Endothelial cell of umbilical vein (primary cell): ENCODE results near the gene ANXA2. TPM values are rescaled to one million over a fixed set of nuclear protein-coding genes. Genes with fewer than 3 reads are reported as not detected.

ENCODE experiments used
- BruUV-seq: library from RNA; stranded (reverse); fragments of 400-500 nt; replicated peaks from 2 replicates; lab custom pipeline; 2021; lab: Mats Ljungman, UMichigan
- CTCF ChIA-PET: fragments of 300-600, 350-600 bp; sonication (Branson Sonifier 250); formaldehyde crosslinking; loops from one replicate; lab custom pipeline; 2021; ENCODE audit warnings: antibody characterized with exemption, inconsistent platforms; lab: Charles Lee
- POLR2A ChIA-PET: fragments of 300-600, 350-600 bp; sonication (Branson Sonifier 250); formaldehyde crosslinking; loops from one replicate; lab custom pipeline; 2021; ENCODE audit warnings: antibody characterized with exemption, inconsistent platforms; lab: Charles Lee
- DNase-seq: peaks from one replicate; pipeline ENCODE4 v3.0.0-alpha.2; 2011; ENCODE audit warnings: low read depth, low spot score
- FAIRE-seq: peaks from 2 replicates; lab custom pipeline; 2011; peaks lifted over from hg19 to GRCh38; lab: Jason Lieb, UNC
- H2AFZ ChIP-seq: 2 replicates; pipeline ENCODE4 v1.6.0; 2012; ENCODE audit warnings: low read depth, low read length, control low read depth, inconsistent platforms
- H3K27ac ChIP-seq: 2 replicates; pipeline ENCODE4 v1.5.1; 2011; ENCODE audit warnings: low read depth, mild to moderate bottlenecking, control low read depth, low read length, moderate library complexity; ENCODE audit not compliant: insufficient read depth
- H3K27me3 ChIP-seq, 2 experiments: 2 replicates each; pipeline versions ENCODE4 v1.6.0 to v1.6.1; 2011; ENCODE audit warnings: low read length in 2 of 2, mixed read lengths in 1 of 2; ENCODE audit not compliant: control insufficient read depth in 2 of 2, insufficient read depth in 2 of 2
- H3K36me3 ChIP-seq, 2 experiments: 2 replicates in 1 of 2; 3 replicates in 1 of 2; pipeline ENCODE4 v1.5.1; 2011; ENCODE audit warnings: low read length in 2 of 2, mild to moderate bottlenecking in 1 of 2, moderate library complexity in 1 of 2; ENCODE audit not compliant: control insufficient read depth in 2 of 2, insufficient read depth in 2 of 2; ENCODE audit errors: extremely low read depth in 1 of 2
- H3K4me1 ChIP-seq: 3 replicates; pipeline ENCODE4 v1.5.1; 2011; ENCODE audit warnings: mild to moderate bottlenecking, low read length; ENCODE audit not compliant: control insufficient read depth, insufficient read depth; ENCODE audit errors: extremely low read depth
- H3K4me2 ChIP-seq: 2 replicates; pipeline ENCODE4 v1.6.1; 2011; ENCODE audit warnings: low read length, control low read depth, mixed read lengths; ENCODE audit not compliant: insufficient read depth
- H3K4me3 ChIP-seq, 3 experiments: fragments of 200-600 bp in 1 of 3; sonication (generic), shearing (Covaris generic) in 1 of 3; replicated peaks in 1 of 3; 2 replicates each; pipeline ENCODE4 v1.5.1; 2011 to 2016; ENCODE audit warnings: control low read depth in 3 of 3, low read length in 3 of 3, mild to moderate bottlenecking in 2 of 3, inconsistent platforms in 1 of 3, low read depth in 1 of 3, moderate library complexity in 1 of 3; ENCODE audit not compliant: insufficient read depth in 1 of 3
- H3K79me2 ChIP-seq: 2 replicates; pipeline ENCODE4 v1.6.0; 2012; ENCODE audit warnings: low read length, inconsistent platforms; ENCODE audit not compliant: control insufficient read depth, insufficient read depth
- H3K9ac ChIP-seq: replicated peaks from 2 replicates; pipeline ENCODE3; 2011; ENCODE audit warnings: low read length, control low read depth; ENCODE audit not compliant: insufficient read depth; ENCODE audit errors: extremely low read depth
- H3K9me1 ChIP-seq: replicated peaks from 3 replicates; pipeline ENCODE4 v1.6.0; 2011; ENCODE audit warnings: mild to moderate bottlenecking, low read length; ENCODE audit not compliant: control insufficient read depth, insufficient read depth; ENCODE audit errors: extremely low read depth
- H3K9me3 ChIP-seq: replicated peaks from 2 replicates; pipeline ENCODE4 v1.5.1; 2012; ENCODE audit warnings: low read length, inconsistent platforms; ENCODE audit not compliant: control insufficient read depth, insufficient read depth
- H4K20me1 ChIP-seq: replicated peaks from 2 replicates; pipeline ENCODE3; 2011; ENCODE audit warnings: mild to moderate bottlenecking, low read length; ENCODE audit not compliant: control insufficient read depth, insufficient read depth; ENCODE audit errors: extremely low read depth
- EZH2 ChIP-seq: IDR thresholded peaks from 2 replicates; pipeline ENCODE4 v1.6.1; 2012; ENCODE audit warnings: borderline replicate concordance, low read depth, mild to moderate bottlenecking, moderate library complexity, low read length, inconsistent platforms; ENCODE audit not compliant: severe bottlenecking
- FOS ChIP-seq: IDR thresholded peaks from 2 replicates; pipeline ENCODE4 v1.6.1; 2011; ENCODE audit warnings: mild to moderate bottlenecking, low read length, moderate library complexity, borderline replicate concordance; ENCODE audit not compliant: insufficient read depth
- GATA2 ChIP-seq: IDR thresholded peaks from 2 replicates; pipeline ENCODE4 v1.7.0; 2011; ENCODE audit warnings: low read depth, mild to moderate bottlenecking, moderate library complexity, mixed read lengths, low read length; ENCODE audit not compliant: insufficient read length, insufficient read depth
- JUN ChIP-seq: IDR thresholded peaks from 2 replicates; pipeline ENCODE4 v1.6.1; 2011; ENCODE audit warnings: borderline replicate concordance, low read depth; ENCODE audit not compliant: insufficient read length, insufficient read depth
- MAX ChIP-seq: IDR thresholded peaks from 2 replicates; pipeline ENCODE4 v1.6.1; 2011; ENCODE audit not compliant: insufficient read depth, insufficient read length
- MYC ChIP-seq: IDR thresholded peaks from one replicate; pipeline ENCODE4 v1.6.1; 2011; ENCODE audit warnings: mild to moderate bottlenecking, low read depth, low read length
- POLR2A ChIP-seq: IDR thresholded peaks from 2 replicates; pipeline ENCODE4 v1.6.1; 2012; ENCODE audit warnings: low read depth, mild to moderate bottlenecking, control low read depth, low read length
- POLR2AphosphoS5 ChIP-seq: IDR thresholded peaks from 2 replicates; pipeline ENCODE4 v1.6.1; 2012; ENCODE audit warnings: low read depth, mild to moderate bottlenecking, control low read depth, low read length, moderate library complexity; ENCODE audit not compliant: insufficient read depth
- dilution Hi-C: fragments of 300-500 bp; cut with MboI; formaldehyde crosslinking; loops from one replicate; pipeline ENCODE4 v1.15.0; 2019; ENCODE audit warnings: low sequenced_read_pairs; ENCODE audit not compliant: extremely low pct_ligation_motif_present
- intact Hi-C: fragments of 100-400 bp; cut with micrococcal nuclease; formaldehyde crosslinking; loops from one replicate; pipeline ENCODE4 v1.10.0; 2022
- polyA plus RNA-seq, 4 experiments: library from polyadenylated mRNA; depleted of rRNA in 3 of 4; stranded (reverse) in 3 of 4; unstranded in 1 of 4; fragments of >200 nt; gene quantifications; 2 replicates each; pipeline versions ENCODE4 v1.2.1 to v1.2.3, GENCODE V29; 2011 to 2012; ENCODE audit warnings: missing spikeins in 1 of 4
- total RNA-seq: library from RNA; stranded (reverse); gene quantifications from 2 replicates; pipeline ENCODE4 v1.2.3, GENCODE V29; 2021
- TF ChIP-seq, protein P1 (sequence below), 2 donors: IDR thresholded peaks; 1 replicate in 1 of 2; 2 replicates in 1 of 2; pipeline ENCODE4 v1.5.1; 2011; ENCODE audit warnings: low read length in 2 of 2, mild to moderate bottlenecking in 2 of 2, moderate library complexity in 2 of 2, control low read depth in 1 of 2, inconsistent platforms in 1 of 2, low read depth in 1 of 2; ENCODE audit not compliant: insufficient read depth in 1 of 2; ENCODE audit errors: extremely low read depth in 1 of 2

The ANXA2 gene
- total and polyA plus RNA-seq, 2 donors (not counting 3 experiments of a cell fraction or from before 2014, with no cell fraction given): 2,725 to 3,299 TPM

GRCh38 chr15:60326824-60327654 lies 70.7 kb downstream of the ANXA2 start:
- Histone ChIP-seq H3K9me1 (no peaks in the 10 kb centered on the region), H3K27me3 (peaks cover 30 to 54% of the 10 kb centered on the region in 2 experiments), H3K9me3 (no peaks in the 10 kb centered on the region), H3K4me1 (no peaks in the 10 kb centered on the region), H3K36me3 (no peaks in the 10 kb centered on the region), H4K20me1 (no peaks in the 10 kb centered on the region), H3K4me2 (no peak overlapping the region), H3K9ac (no peak overlapping the region), H3K79me2 (no peaks in the 10 kb centered on the region), H3K27ac (no peak overlapping the region), H2AFZ (no peak overlapping the region), H3K4me3 (no peak overlapping the region)
- DNase-seq: peak; percentile 74
- FAIRE-seq: peak; percentile 93
- POLR2A ChIA-PET: interaction anchor here (0.7 to 1.1 kb wide), 2 partner anchors 116 to 635 kb away, joined by 3 read pairs; no protein-coding TSS in a partner anchor
- TF ChIP-seq, protein P1, sequence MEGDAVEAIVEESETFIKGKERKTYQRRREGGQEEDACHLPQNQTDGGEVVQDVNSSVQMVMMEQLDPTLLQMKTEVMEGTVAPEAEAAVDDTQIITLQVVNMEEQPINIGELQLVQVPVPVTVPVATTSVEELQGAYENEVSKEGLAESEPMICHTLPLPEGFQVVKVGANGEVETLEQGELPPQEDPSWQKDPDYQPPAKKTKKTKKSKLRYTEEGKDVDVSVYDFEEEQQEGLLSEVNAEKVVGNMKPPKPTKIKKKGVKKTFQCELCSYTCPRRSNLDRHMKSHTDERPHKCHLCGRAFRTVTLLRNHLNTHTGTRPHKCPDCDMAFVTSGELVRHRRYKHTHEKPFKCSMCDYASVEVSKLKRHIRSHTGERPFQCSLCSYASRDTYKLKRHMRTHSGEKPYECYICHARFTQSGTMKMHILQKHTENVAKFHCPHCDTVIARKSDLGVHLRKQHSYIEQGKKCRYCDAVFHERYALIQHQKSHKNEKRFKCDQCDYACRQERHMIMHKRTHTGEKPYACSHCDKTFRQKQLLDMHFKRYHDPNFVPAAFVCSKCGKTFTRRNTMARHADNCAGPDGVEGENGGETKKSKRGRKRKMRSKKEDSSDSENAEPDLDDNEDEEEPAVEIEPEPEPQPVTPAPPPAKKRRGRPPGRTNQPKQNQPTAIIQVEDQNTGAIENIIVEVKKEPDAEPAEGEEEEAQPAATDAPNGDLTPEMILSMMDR (IDR thresholded peaks at IDR 0.05; ENCODE audit: extremely low read depth in 1 of 2, insufficient read depth in 1 of 2, low read depth in 1 of 2, low read length in 2 of 2): peak; percentile 64 to 75
- no peak for TF ChIP-seq MYC
- dilution Hi-C loops: no loop called here
- BruUV-seq: no TSS peak
- CTCF ChIA-PET: interaction anchor here (0.5 to 11.1 kb wide), 43 partner anchors 9 to 798 kb away, joined by 3 to 188 read pairs (median 5); partner anchors contain the start of genes GTF2A2 and ICE2
- intact Hi-C loops: loop anchor here (1.0 to 10.0 kb wide), 7 partner anchors 193 to 795 kb away; no protein-coding TSS in a partner anchor

- H4K20me1 ChIP-seq: no peaks in the 10 kb centered on the region
Observed at GRCh38 chr15:60326343-60326742, 71.4 kb downstream of the ANXA2 start.

More at GRCh38 chr15:60326343-60326742, 71.4 kb downstream of the ANXA2 start:
- Histone ChIP-seq H3K79me2 (no peaks in the 10 kb centered on the region), H3K27me3 (peaks cover 30 to 54% of the 10 kb centered on the region in 2 experiments), H3K9me3 (no peaks in the 10 kb centered on the region), H3K9me1 (no peaks in the 10 kb centered on the region), H2AFZ (no peak overlapping the region), H3K9ac (no peak overlapping the region), H3K27ac (no peak overlapping the region), H3K4me3 (no peak overlapping the region), H3K36me3 (no peaks in the 10 kb centered on the region), H3K4me1 (no peaks in the 10 kb centered on the region), H3K4me2 (no peak overlapping the region)
- ChIA-PET POLR2A (interaction anchor here (1.1 kb wide), 1 partner anchor 634 kb away, joined by 3 read pairs; no protein-coding TSS in a partner anchor), CTCF (interaction anchor here (0.5 to 11.1 kb wide), 41 partner anchors 9 to 797 kb away, joined by 3 to 188 read pairs (median 5); partner anchors contain the start of genes GTF2A2 and ICE2)
- no TSS peak for BruUV-seq
- intact Hi-C loops: loop anchor here (1.0 to 10.0 kb wide), 4 partner anchors 202 to 794 kb away; no protein-coding TSS in a partner anchor
- dilution Hi-C loops: no loop called here
- DNase-seq: no peak
- TF ChIP-seq FOS (no peak), MAX (no peak), JUN (no peak), POLR2AphosphoS5 (no peak), EZH2 (no peak), POLR2A (no peak), GATA2 (no peak), MYC (no peak)
- TF ChIP-seq, protein P1 (IDR thresholded peaks at IDR 0.05; ENCODE audit: extremely low read depth in 1 of 2, insufficient read depth in 1 of 2, low read depth in 1 of 2, low read length in 2 of 2): no peak
- no peak for FAIRE-seq
